ENCODE measurements around the gene KRT5. TPM values are rescaled to one million over a fixed set of nuclear protein-coding genes. Genes with fewer than 3 reads are reported as not detected.

The KRT5 gene
- total and polyA plus RNA-seq, 2 donors (not counting 3 experiments of a cell fraction or from before 2014, with no cell fraction given), result 0.32 to 0.86 TPM

DNA sequence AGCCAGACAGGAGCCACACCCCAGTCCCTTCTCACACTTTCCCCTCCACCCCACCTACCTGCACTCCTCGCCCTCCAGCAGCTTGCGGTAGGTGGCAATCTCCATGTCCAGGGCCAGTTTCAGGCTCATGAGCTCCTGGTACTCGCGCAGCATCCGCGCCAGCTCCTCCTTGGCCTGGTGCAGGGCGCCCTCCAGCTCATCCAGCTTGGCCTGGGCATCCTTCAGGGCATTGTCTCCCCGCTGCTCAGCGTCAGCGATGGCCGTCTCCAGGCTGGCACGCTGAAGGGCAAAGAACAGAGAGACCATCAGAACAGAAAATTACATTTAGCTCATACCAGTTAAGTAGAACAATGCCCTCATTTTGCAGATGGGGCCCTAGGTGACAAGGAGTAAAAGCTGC lies 47.9 kb upstream of the KRT5 start:
- POLR2A ChIA-PET, result no interaction called here
- Histone ChIP-seq H4K20me1 (replicated peaks; ENCODE audit: control insufficient read depth, extremely low read depth, insufficient read depth, low read length) (no peaks in the 10 kb centered on the region), H3K4me3 (replicated peaks in 1 of 3; ENCODE audit: insufficient read depth in 1 of 3, low read depth in 1 of 3, low read length in 3 of 3) (no peak overlapping the region), H3K4me1 (ENCODE audit: control insufficient read depth, extremely low read depth, insufficient read depth, low read length) (no peaks in the 10 kb centered on the region), H3K9ac (replicated peaks; ENCODE audit: extremely low read depth, insufficient read depth, low read length) (no peak overlapping the region), H2AFZ (ENCODE audit: low read depth, low read length) (no peak overlapping the region), H3K36me3 (ENCODE audit: control insufficient read depth in 2 of 2, extremely low read depth in 1 of 2, insufficient read depth in 2 of 2, low read length in 2 of 2) (no peaks in the 10 kb centered on the region), H3K79me2 (ENCODE audit: control insufficient read depth, insufficient read depth, low read length) (no peaks in the 10 kb centered on the region), H3K4me2 (ENCODE audit: insufficient read depth, low read length) (no peak overlapping the region), H3K27me3 (ENCODE audit: control insufficient read depth in 2 of 2, insufficient read depth in 2 of 2, low read length in 2 of 2) (peaks cover 7% of the 10 kb centered on the region in 2 experiments), H3K27ac (ENCODE audit: insufficient read depth, low read depth, low read length) (no peak overlapping the region), H3K9me1 (replicated peaks; ENCODE audit: control insufficient read depth, extremely low read depth, insufficient read depth, low read length) (no peaks in the 10 kb centered on the region), H3K9me3 (replicated peaks; ENCODE audit: control insufficient read depth, insufficient read depth, low read length) (no peaks in the 10 kb centered on the region)
- CTCF ChIA-PET, result no interaction called here
- dilution Hi-C loops (cut with MboI; ENCODE audit: extremely low pct_ligation_motif_present, low sequenced_read_pairs), result no loop called here
- intact Hi-C loops (cut with micrococcal nuclease), result no loop called here
- FAIRE-seq (no peak), DNase-seq (ENCODE audit: low read depth, low spot score) (no peak)
- BruUV-seq (replicated peaks), result no TSS peak
- TF ChIP-seq, protein P1, sequence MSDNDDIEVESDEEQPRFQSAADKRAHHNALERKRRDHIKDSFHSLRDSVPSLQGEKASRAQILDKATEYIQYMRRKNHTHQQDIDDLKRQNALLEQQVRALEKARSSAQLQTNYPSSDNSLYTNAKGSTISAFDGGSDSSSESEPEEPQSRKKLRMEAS (IDR thresholded peaks at IDR 0.05; ENCODE audit: insufficient read depth, insufficient read length), result no peak
- no peak for TF ChIP-seq JUN (IDR thresholded peaks at IDR 0.05; ENCODE audit: borderline replicate concordance, insufficient read depth, insufficient read length, low read depth)
- no peak for TF ChIP-seq MYC (IDR thresholded peaks at IDR 0.05; ENCODE audit: low read depth, low read length)
- TF ChIP-seq CTCF (IDR thresholded peaks at IDR 0.05; ENCODE audit: extremely low read depth in 1 of 2, insufficient read depth in 1 of 2, low read depth in 1 of 2, low read length in 2 of 2), result no peak
- no peak for TF ChIP-seq GATA2 (IDR thresholded peaks at IDR 0.05; ENCODE audit: insufficient read depth, insufficient read length, low read depth, low read length)
- TF ChIP-seq FOS (IDR thresholded peaks at IDR 0.05; ENCODE audit: borderline replicate concordance, insufficient read depth, low read length), result no peak
- no peak for TF ChIP-seq POLR2AphosphoS5 (IDR thresholded peaks at IDR 0.05; ENCODE audit: insufficient read depth, low read depth, low read length)
- no peak for TF ChIP-seq POLR2A (IDR thresholded peaks at IDR 0.05; ENCODE audit: low read depth, low read length)
- no peak for TF ChIP-seq EZH2 (IDR thresholded peaks at IDR 0.05; ENCODE audit: borderline replicate concordance, low read depth, low read length, severe bottlenecking)
